ENCODE results near the gene SEZ6L2.
A peak's percentile ranks its signal among the peaks of the same experiment; 100 is the strongest.
"Not testable (repeated sequence)": the region's sequence is repeated elsewhere in the genome, so short reads cannot be mapped to it uniquely, and the experiment has no call there.

SEZ6L2 gene

DNA sequence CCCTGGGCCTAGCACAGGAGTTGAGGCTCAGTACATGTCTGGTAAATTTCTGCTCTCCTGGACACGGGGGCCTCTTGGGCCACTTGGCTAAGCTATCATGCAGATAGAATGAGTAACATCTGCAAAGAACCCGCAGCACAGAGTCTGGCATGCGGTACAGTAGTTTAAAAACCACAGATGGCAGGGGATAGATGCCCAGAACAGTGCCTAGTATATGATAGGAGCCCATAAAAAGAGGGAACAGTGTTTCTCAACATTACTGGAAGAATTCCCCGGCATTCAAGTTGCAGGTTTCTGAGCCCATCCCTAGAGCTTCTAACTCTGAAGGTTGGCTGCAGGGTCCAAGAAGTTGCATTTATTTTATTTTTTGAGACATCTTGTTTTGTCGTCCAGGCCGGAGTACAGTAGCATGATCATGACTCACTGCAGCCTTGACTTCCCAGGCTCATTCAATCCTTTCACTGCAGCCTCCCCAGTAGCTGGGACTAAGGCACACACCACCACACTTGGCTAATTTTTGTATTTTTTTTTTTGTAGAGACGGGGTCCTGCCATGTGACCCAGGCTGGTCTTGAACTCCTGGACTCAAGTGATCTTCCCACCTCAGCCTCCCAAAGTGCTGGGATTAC, 42.1 kb downstream of the SEZ6L2 start:
- peak; percentile 79 for DNase-seq (ENCODE audit: low read depth)

DNA sequence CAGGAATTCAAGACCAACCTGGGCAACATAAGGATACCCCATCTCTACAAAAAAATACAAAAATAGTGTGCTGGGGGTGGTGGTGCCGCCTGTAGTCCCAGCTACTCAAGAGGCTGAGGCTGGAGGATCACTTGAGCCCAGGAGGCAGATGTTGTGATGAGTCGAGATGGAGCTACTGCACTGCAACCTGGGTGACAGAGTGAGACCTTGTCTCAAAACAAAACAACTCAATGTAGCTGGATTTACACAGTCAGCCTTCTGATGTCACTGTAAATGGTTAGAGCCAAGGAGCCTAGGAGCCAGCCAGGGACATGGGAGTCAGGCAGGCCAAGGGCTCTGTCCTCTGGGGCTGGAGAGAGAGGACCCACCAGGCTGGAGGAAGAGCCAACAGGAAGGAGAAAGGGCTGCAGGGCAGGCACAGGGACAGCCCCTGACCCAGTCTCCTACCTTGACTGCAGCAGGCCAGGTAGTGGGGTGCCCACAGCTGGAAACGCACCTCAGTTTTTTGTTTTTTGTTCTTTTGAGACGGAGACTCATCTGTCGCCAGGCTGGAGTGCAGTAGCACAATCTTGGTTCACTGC, 44.7 kb downstream of the SEZ6L2 start:
- no peak for DNase-seq (ENCODE audit: low read depth)

DNA sequence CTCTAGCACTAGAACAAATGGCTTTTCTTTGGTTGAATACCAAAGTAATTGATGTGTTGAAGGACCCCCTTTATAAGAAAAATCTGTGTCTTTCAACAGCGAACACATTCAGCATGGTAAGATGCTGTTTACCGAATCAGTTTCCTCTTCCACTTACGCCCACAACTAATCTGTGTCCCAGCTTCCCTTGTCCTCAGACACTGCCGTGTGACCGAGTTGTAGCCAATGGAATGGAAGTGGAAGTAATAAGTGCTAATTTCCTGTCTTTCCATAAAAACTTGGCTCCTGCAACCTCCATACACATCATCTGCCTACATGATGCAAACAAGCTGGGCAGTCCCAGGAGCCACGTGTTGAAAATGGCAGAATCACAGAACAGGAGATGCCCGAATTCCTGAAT, 46.7 kb downstream of the SEZ6L2 start:
- peak; percentile 70 for DNase-seq (ENCODE audit: low read depth)

DNA sequence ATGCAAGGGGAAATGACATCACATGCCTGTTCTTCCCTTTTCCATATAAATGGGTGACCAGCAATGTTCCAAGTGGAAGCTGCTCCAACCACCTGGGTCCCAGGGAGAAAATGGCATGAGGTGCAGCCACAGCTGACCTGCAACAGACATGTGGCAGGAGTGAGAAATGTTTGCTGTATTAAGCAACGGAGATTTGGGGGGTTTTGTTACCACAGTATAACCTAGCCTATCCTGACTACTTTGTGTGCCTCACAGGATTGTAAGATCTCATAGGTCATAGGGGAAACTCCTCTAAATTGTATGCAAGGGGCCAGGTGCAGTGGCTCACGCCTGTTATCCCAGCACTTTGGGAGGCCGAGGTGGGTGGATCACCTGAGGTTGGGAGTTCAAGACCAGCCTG, 48.4 kb downstream of the SEZ6L2 start:
- no peak for DNase-seq (ENCODE audit: low read depth)

DNA sequence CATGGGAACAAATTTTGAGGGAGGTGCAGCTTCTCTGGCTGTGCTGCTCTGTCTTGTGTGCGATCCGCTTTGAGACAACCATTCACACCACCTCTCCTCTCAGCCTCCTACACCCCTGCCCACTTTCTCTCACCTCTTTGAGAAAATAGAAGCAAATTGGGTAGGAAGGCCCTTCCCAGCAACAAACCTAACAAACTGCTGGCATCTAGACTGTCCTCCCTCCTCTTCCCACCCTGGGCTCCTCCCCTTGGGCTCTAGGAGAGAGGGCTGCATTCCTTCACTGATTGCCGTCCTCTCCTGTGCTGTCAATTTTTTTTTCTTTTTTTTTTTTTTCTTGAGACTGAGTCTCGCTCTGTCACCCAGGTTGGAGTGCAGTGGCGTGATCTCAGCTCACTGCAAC, 49.8 kb downstream of the SEZ6L2 start:
- no peak for DNase-seq (ENCODE audit: low read depth)

DNA sequence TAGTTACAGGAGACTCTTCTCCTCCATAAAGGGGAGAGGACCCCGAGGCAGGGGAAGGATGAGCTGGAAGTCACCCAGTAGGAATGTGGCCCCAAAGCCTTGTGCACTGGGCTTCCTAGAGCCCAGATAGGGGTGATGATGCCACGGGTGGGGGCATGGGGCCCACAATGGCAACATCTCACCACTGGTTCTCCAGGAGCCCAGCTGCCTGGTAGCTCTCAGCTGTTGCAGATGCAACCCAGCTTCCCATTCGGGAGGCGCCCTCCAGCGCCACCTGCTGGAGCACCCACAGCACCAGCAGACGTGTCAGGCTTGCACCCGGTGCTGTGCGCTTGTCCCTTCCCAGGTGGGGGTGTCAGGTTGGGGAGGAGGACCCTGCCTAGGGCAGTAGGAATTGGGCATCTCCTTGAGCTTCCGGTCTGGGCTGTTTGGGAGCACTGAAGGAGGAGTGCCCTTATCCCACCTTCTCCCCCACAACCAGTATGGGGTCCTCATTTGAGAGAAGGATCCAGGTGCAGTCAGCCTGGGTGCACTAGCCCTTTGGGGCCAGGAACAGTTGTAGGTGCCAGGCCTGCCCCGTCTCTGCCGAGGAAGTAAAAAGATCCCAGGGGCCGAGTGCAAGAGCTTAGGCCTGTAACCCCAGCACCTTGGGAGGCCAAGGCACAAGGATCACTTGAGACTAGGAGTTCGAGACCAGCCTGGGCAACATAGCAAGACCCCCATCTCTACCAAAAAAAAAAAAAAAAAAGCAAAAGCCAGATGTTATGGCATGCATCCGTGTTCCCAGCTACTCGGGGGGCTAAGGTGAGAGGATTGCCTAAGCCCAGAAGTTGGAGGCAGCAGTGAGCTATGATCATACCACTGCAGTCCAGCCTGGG, 50.7 kb downstream of the SEZ6L2 start:
- DNase-seq (ENCODE audit: low read depth), result no peak

DNA sequence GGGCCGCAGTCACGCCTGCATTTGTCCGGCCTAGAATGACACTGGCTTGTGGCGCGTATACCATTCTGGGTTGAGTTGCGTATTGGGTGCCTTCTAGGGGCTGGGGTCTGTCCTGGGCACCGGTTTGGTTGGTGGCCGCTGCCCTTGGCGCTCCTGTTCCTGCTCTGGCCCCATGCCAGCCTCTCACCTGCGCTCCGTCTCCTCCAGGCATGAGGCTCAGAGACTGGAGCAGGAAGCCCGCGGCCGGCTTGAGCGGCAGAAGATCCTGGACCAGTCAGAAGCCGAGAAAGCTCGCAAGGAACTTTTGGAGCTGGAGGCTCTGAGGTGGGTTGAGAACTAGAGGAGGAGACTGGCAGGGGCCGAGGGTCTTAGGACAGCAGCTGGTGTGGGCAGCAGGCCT, 53.7 kb downstream of the SEZ6L2 start:
- DNase-seq (ENCODE audit: low read depth), result no peak

DNA sequence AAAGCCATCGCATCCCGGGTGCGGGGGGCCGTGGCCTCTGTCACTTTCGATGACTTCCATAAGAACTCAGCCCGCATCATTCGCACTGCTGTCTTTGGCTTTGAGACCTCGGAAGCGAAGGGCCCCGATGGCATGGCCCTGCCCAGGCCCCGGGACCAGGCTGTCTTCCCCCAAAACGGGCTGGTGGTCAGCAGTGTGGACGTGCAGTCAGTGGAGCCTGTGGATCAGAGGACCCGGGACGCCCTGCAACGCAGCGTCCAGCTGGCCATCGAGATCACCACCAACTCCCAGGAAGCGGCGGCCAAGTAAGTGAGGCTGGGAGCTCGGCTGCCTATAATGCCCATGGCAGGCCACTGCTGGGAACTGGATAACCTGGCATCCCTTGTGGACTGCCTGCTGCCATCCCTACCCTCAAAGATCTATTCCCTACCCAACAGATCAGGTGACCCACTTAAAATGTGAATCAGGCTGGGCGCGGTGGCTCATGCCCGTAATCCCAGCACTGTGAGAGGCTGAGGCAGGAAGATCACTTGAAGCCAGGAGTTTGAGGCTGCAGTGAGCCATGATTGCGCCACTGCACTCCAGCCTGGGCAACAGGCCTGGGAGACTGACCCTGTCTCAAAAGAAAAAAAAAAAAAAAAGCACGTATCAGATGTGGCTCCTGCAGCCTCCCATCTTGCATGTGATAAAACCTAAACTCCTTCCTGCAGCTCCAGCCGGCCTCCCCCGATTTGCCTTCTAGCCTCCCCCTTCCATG, 54.6 kb downstream of the SEZ6L2 start:
- DNase-seq (ENCODE audit: low read depth), result no peak

DNA sequence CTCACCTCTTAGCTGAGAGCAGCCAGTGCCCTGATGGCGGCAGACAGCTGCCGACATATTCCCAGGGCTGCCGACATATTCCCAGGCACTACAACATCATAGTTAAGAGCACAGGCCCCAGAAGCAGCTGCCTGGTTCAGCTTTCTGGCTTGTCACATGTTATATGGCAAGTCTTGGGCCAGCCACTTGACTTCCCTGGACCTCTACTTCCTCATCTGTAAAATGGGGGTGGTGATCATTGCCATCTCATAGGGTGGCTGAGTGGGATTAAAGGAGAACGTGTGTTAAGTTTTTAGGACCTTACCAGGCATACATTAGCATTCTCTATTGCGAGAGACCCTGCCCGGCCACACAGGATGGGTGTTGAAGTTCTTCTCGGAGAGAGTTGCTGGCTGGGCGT, 55.4 kb downstream of the SEZ6L2 start:
- no peak for DNase-seq (ENCODE audit: low read depth)

DNA sequence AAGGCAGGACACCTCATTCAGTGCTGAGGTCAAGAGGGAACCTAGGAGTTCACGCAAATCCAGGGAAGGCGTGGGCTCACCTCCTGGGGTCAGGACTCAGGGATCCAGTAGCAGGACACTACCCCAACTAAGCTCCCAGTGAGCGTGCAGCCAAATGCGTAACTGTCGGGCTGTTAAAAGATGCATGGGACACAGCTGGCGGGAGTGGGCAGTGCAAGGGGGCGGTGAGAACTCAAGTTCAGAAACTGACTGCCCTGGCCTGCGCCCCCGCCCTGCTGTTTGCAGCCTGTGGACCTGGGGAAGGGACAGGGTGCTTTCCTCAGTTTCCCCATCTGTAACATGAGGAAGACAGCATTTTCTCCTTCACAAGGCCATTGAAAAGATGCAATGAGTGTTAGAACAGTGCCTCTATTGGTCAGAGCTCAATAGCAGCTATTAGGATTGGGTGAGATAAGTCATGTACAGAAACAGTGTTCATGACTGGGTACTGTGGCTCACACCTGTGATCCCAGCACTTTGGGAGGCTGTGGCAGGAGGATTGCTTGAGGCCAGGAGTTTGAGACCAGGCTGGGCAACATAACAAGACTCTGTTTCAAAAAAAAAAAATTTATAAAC, 56.5 kb downstream of the SEZ6L2 start:
- DNase-seq (ENCODE audit: low read depth), result no peak

DNA sequence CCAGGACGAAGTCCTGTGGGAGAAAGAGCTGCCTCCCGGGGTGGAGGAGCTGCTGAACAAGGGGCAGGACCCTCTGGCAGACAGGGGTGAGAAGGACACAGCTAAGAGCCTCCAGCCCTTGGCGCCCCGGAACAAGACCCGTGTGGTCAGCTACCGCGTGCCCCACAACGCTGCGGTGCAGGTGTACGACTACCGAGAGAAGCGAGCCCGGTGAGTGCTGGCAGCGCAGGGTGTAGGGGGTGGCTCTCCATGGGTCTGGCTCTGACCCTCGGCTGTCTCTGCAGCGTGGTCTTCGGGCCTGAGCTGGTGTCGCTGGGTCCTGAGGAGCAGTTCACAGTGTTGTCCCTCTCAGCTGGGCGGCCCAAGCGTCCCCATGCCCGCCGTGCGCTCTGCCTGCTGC, 57.7 kb downstream of the SEZ6L2 start:
- no peak for DNase-seq (ENCODE audit: low read depth)

DNA sequence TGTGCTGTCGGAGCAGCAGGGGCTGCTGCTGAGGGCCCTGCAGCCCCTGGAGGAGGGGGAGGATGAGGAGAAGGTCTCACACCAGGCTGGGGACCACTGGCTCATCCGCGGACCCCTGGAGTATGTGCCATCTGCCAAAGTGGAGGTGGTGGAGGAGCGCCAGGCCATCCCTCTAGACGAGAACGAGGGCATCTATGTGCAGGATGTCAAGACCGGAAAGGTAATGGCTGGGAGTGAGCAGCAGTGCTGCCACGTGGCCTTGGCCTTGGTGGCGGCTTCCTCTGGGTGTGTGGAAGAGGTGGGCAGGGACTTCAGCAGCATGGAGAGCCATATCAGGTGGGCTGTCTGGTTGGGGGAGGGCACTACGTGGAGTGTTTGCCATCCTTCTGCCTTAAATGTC, 59.1 kb downstream of the SEZ6L2 start:
- DNase-seq (ENCODE audit: low read depth), result no peak

DNA sequence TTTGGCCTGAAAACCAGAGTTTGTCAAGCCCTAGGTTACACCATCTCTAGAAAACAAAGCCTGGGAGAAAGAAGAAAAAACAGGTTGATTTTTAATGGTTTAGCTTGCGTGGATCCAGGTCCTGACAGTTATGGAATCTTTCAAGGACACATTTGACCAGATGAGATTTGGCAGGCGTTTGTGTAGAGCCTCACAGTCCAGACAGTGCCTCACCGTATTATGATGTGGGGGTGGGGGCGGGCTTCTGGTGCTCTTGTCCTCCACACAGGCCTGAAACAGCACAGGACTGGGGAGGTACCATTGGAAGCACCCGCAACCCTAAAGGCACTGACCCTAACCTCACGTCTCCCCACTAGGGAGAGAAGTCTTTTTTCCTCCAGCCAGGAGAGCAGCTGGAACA, 59.5 kb downstream of the SEZ6L2 start:
- no peak for DNase-seq (ENCODE audit: low read depth)

DNA sequence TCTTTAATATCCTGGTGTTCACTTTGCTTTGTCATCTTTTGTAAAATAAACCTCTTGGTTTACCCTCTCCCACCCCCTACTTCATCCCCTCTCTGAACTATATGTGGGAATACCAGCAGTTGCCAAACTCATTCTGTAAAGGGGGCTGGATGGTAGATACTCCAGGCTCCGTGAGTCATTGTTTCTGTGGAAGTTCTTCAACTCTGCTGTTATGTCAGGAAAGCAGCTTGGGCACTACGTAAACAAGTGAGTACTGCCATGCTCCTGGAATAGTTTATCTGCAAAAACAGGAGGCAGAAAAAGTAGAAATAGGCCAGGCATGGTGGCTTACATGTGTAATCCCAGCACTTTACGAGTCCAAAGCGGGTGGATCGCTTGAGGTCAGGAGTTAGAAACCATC, 61.5 kb downstream of the SEZ6L2 start:
- DNase-seq (ENCODE audit: low read depth), result no peak

DNA sequence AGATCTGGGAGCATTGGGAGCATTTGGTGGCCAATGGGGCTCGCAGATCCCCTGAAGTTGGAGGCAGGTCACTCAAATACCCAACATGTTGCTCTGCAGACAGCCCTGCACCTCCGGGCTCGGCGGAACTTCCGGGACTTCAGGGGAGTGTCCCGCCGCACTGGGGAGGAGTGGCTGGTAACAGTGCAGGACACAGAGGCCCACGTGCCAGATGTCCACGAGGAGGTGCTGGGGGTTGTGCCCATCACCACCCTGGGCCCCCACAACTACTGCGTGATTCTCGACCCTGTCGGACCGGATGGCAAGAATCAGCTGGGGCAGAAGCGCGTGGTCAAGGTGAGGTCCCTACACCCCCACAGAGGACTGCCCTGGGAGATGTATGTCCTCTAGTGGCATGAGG, 62.7 kb downstream of the SEZ6L2 start:
- no peak for DNase-seq (ENCODE audit: low read depth)

DNA sequence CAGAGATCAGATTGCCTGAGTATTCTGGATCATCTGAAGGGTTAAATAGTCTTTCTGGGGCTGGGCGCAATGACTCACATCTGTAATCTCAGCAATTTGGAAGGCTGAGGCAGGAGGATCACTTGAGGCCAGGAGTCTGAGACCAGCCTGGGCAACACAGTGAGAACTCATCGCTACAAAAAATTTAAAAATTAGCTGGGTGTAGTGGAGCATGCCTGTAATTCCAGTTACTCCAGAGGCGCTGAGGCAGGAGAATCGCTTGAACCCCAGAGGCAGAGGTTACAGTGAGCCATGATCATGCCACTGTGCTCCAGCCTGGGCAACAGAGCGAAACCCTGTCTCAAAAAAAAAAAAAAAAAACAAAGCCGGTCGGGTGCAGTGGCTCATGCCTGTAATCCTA, 63.4 kb downstream of the SEZ6L2 start:
- DNase-seq (ENCODE audit: low read depth), result no peak

DNA sequence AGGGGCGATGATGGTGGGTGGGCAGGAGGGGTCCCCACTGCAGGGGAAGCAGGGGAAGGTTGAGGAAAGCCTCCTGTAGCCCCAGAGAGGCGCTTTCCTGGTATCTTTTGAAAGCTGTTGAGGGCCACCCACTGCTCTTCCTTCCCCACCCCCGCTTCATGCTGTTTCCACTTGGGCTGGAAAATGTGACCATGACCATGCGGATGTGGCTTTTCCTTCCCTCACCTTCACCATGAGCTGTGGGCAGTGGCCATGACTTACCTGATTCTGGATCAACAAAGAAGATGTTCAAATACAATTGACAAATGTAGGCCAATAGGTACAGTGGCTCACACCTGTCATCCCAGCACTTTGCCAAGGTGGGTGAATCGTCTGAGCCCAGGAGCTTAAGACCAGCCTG, 65.3 kb downstream of the SEZ6L2 start:
- DNase-seq (ENCODE audit: low read depth), result no peak

DNA sequence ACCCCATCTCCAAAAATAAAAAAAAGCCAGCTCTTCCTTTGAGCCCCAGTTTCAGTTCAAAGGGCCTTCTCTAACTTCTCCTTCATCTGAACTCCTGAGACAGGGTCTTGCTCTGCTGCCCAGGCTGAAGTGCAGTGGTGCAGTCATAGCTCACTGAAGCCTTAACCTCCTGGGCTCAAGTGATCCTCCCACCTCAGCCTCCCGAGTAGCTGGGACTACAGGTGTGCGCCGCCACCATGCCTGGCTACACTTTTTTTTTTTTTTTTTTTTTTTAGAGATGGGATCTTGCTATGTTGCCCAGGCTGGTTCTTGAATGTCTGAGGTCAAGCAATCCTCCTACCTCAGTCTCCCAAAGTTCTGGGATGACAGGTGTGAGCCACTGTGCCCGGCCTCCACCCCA, 66.1 kb downstream of the SEZ6L2 start:
- not testable (repeated sequence) for DNase-seq (ENCODE audit: low read depth)

DNA sequence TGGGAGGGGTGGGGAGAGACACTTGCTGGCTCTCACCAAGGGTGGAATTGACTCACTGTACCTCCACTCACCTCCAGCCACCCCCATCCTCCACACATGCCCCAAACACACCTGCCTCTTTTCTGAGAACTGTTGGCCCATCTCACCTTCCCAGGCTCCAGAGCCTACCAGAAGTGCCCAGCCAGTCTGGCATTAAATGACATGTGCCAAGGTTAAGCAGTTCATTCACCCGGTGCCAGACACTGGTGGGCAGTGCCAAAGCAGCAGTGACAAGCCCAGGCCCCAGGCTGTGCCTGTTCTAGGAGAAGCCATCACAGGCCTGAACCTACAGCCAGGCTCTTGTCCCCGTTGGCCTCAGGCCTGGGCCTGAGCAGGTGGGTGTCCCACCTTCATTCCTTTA, 67.9 kb downstream of the SEZ6L2 start:
- DNase-seq (ENCODE audit: low read depth), result no peak

DNA sequence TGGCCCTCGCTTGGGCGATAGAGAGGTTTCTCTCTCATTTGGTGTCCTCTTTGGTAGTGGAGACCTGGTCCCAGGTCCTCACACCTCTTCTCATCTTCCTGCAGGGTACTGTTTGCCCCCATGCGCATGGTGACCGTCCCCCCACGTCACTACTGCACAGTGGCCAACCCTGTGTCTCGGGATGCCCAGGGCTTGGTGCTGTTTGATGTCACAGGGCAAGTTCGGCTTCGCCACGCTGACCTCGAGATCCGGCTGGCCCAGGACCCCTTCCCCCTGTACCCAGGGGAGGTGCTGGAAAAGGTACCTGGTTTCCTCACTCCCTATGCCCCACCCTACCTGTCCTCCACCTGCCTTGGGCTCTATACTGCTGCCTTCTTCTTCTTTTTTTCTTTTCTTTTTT, 68.6 kb downstream of the SEZ6L2 start:
- no peak for DNase-seq (ENCODE audit: low read depth)

DNA sequence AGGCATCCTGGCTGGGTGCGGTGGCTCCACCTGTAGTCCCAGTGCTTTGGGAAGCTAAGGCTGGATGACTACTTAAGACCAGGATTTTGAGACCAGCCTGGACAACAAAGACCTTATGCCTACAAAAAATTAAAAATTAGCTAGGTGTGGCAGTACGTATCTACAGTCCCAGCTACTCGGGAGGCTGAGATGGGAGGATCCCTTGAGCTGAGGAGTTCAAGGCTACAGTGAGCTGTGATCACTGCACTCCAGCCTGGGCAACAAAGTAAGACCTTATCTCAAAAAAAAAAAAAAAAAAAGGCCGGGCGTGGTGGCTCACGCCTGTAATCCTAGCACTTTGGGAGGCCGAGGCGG, 73.0 kb downstream of the SEZ6L2 start:
- DNase-seq (ENCODE audit: low read depth), result no peak
